HepG2 (cell line): ENCODE data around the gene TRAPPC4. TPM values are rescaled to one million over a fixed set of nuclear protein-coding genes. Genes with fewer than 3 reads are reported as not detected.

Experiments
- ATAC-seq: fragments of 200-7000 bp; cut with Tn5 transposase; 3 replicates; pipeline ENCODE4 v1.9.1; 2020; ENCODE audit warnings: mild to moderate bottlenecking, moderate library complexity
- BruUV-seq: library from RNA; stranded (reverse); fragments of 400-500 nt; replicated peaks from 2 replicates; lab custom pipeline; 2021; lab: Mats Ljungman, UMichigan
- CTCF ChIA-PET: fragments of 300-600 bp; formaldehyde crosslinking; extraction: SDS; loops from one replicate; lab custom pipeline; 2021; ENCODE audit warnings: low total read pairs, inconsistent platforms, low intra/inter-chr PET ratio; lab: Yijun Ruan, JAX
- POLR2A ChIA-PET: fragments of 350-600 bp; sonication (Branson Sonifier 250); formaldehyde crosslinking; loops from one replicate; lab custom pipeline; 2020; ENCODE audit warnings: antibody characterized with exemption, inconsistent platforms; lab: Yijun Ruan, JAX
- DNase-seq: peaks from one replicate; pipeline ENCODE4 v3.0.0-alpha.2; 2015; ENCODE audit warnings: low spot score
- FAIRE-seq: peaks from 3 replicates; lab custom pipeline; 2011; peaks lifted over from hg19 to GRCh38; lab: Jason Lieb, UNC
- H2AFZ ChIP-seq: one replicate; pipeline ENCODE4 v1.6.1; 2011; ENCODE audit warnings: low read length, inconsistent platforms
- H3K27ac ChIP-seq: fragments of 300-600 bp; 3 replicates; pipeline ENCODE4 v1.8.0; 2011; ENCODE audit warnings: mixed run types, mild to moderate bottlenecking, mixed read lengths, low read length, inconsistent platforms; ENCODE audit not compliant: insufficient read depth; ENCODE audit errors: extremely low read length
- H3K27me3 ChIP-seq, 2 experiments: fragments of 200-600 bp in 1 of 2; 2 replicates in 1 of 2; 3 replicates in 1 of 2; pipeline versions ENCODE4 v1.6.0 to v1.8.0; 2011; ENCODE audit warnings: low read length in 2 of 2, mild to moderate bottlenecking in 2 of 2, moderate library complexity in 2 of 2, inconsistent platforms in 1 of 2; ENCODE audit not compliant: insufficient read depth in 2 of 2, control insufficient read depth in 1 of 2
- H3K36me3 ChIP-seq, 2 experiments: fragments of 200-600 bp in 1 of 2; replicated peaks in 1 of 2; 2 replicates in 1 of 2; 3 replicates in 1 of 2; pipeline versions ENCODE4 v1.5.1 to v1.8.0; 2011; ENCODE audit warnings: low read length in 2 of 2, inconsistent platforms in 1 of 2; ENCODE audit not compliant: insufficient read depth in 2 of 2, control insufficient read depth in 1 of 2
- H3K4me1 ChIP-seq: 2 replicates; pipeline ENCODE4 v1.5.1; 2012; ENCODE audit warnings: low read length, inconsistent platforms; ENCODE audit not compliant: insufficient read depth
- H3K4me2 ChIP-seq: 2 replicates; pipeline ENCODE4 v1.6.0; 2011; ENCODE audit warnings: low read depth, low read length, inconsistent platforms
- H3K4me3 ChIP-seq, 3 experiments: fragments of 200-600 bp in 1 of 3; sonication (generic), shearing (Covaris generic) in 1 of 3; replicated peaks in 1 of 3; 2 replicates each; pipeline ENCODE4 v1.5.1; 2011 to 2016; ENCODE audit warnings: low read length in 3 of 3, inconsistent platforms in 2 of 3, low read depth in 2 of 3, mild to moderate bottlenecking in 2 of 3, control low read depth in 1 of 3, mixed read lengths in 1 of 3; ENCODE audit not compliant: insufficient read depth in 1 of 3
- H3K79me2 ChIP-seq: one replicate; pipeline ENCODE4 v1.6.1; 2011; ENCODE audit warnings: low read length, inconsistent platforms; ENCODE audit not compliant: insufficient read depth
- H3K9ac ChIP-seq: 2 replicates; pipeline ENCODE4 v1.6.0; 2011; ENCODE audit warnings: mild to moderate bottlenecking, low read depth, low read length, inconsistent platforms; ENCODE audit not compliant: insufficient read depth
- H3K9me3 ChIP-seq: 2 replicates; pipeline ENCODE4 v1.5.1; 2012; ENCODE audit warnings: mild to moderate bottlenecking, low read length
- H4K20me1 ChIP-seq: 2 replicates; pipeline ENCODE4 v1.6.0; 2011; ENCODE audit warnings: inconsistent platforms, mild to moderate bottlenecking, low read length, moderate library complexity; ENCODE audit not compliant: insufficient read depth
- ELF4 ChIP-seq: sonication (generic); formaldehyde crosslinking; IDR thresholded peaks from 2 replicates; pipeline ENCODE4 v1.5.0; 2020; ENCODE audit warnings: missing genetic modification reagents, mild to moderate bottlenecking, moderate library complexity, borderline replicate concordance
- PAF1 ChIP-seq: IDR thresholded peaks from 2 replicates; pipeline ENCODE4 v1.6.1; 2016; ENCODE audit warnings: missing genetic modification reagents, missing compliant biosample characterization
- PHF8 ChIP-seq: sonication (generic); formaldehyde crosslinking; IDR thresholded peaks from 2 replicates; pipeline ENCODE4 v1.5.0; 2020; ENCODE audit warnings: missing genetic modification reagents
- STAG1 ChIP-seq: sonication (generic); formaldehyde crosslinking; IDR thresholded peaks from 2 replicates; pipeline ENCODE4 v1.4.0; 2020; ENCODE audit warnings: missing genetic modification reagents
- ZNF143 ChIP-seq: sonication (generic); formaldehyde crosslinking; IDR thresholded peaks from 2 replicates; pipeline ENCODE4 v1.4.0; 2020; ENCODE audit warnings: missing genetic modification reagents
- ZNF251 ChIP-seq: sonication (generic); formaldehyde crosslinking; IDR thresholded peaks from 2 replicates; pipeline ENCODE4 v1.9.0; 2021; ENCODE audit warnings: mild to moderate bottlenecking, missing genetic modification reagents
- WGBS: methylation state at CpG from one replicate; pipeline ENCODE4 v1.1.6; 2017; ENCODE audit warnings: low lambda C conversion rate; 5-methylcytosine and 5-hydroxymethylcytosine counted together
- in situ Hi-C: cut with HindIII; loops from 2 replicates; pipeline ENCODE4 v1.10.0; 2017; ENCODE audit warnings: low pct_unique_long_range_greater_than_20kb; ENCODE audit not compliant: extremely low pct_ligation_motif_present
- intact Hi-C: fragments of 100-400 bp; cut with micrococcal nuclease; formaldehyde crosslinking; loops from one replicate; pipeline ENCODE4 v1.10.0; 2022; ENCODE audit not compliant: unreplicated experiment
- polyA plus RNA-seq, 8 experiments: library from polyadenylated mRNA; depleted of rRNA in 3 of 8; stranded (reverse) in 7 of 8; unstranded in 1 of 8; fragments of >200 nt; fragmentation: Illumina TruSeq in 4 of 8; extraction: Trizol in 4 of 8; gene quantifications; 2 replicates each; pipeline versions ENCODE4 v1.2.1 to v1.2.3, GENCODE V29; 2011 to 2016; ENCODE audit warnings: low read depth in 4 of 8, missing spikeins in 1 of 8, mixed read lengths in 1 of 8; ENCODE audit not compliant: insufficient read depth in 1 of 8
- total RNA-seq, 5 experiments: library from RNA; depleted of rRNA; stranded (reverse); fragments of >200 nt; fragmentation: Illumina TruSeq; extraction: Trizol; gene quantifications; 2 replicates each; pipeline ENCODE4 v1.2.3, GENCODE V29; 2016; ENCODE audit warnings: low read depth in 1 of 5
- TF ChIP-seq, protein P1 (sequence below): sonication (generic); formaldehyde crosslinking; IDR thresholded peaks from 2 replicates; pipeline ENCODE4 v1.5.0; 2020; ENCODE audit warnings: mild to moderate bottlenecking, missing genetic modification reagents, moderate library complexity
- TF ChIP-seq, protein P2 (sequence below): sonication (generic); formaldehyde crosslinking; IDR thresholded peaks from 2 replicates; pipeline ENCODE4 v1.4.0; 2020; ENCODE audit warnings: missing genetic modification reagents, borderline replicate concordance

TRAPPC4 gene
- total and polyA plus RNA-seq, 2 of the 13 experiments (the other 11 are each of a cell fraction or from before 2014, with no cell fraction given): 97.4 to 140 TPM

DNA sequence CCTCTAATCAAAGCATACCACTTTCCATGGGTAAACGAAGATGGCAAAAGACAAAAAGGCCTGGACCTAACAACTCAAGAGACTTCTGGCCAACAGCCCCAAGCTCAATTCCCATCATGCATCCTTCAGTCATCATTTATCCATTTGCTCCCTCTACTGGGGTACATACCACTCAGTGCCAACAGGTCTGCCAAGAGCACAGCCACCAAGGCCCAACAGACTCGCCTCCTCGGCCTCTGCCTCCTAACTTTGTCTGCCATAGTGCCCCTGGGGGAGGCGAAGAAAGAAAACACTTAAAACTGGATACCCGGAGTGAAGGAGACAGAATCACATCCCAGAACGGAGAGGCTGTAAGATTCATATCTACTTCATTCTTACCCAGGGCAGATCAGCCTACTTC is 37.3 kb downstream of the TRAPPC4 start:
- ChIA-PET POLR2A (interaction anchor here (0.8 to 2.5 kb wide), 14 partner anchors 9 to 65 kb away, joined by 3 to 14 read pairs (median 4); partner anchors contain the start of genes CENATAC, DPAGT1, HINFP and RPS25), CTCF (interaction anchor here (0.7 kb wide), 1 partner anchor 366 kb away, joined by 3 read pairs; no protein-coding TSS in a partner anchor)
- no peaks in the 10 kb centered on the region for H4K20me1 ChIP-seq
- DNase-seq: peak; percentile 48
- TF ChIP-seq ZNF251 (no peak), STAG1 (CRISPR knock-in tag) (peak; percentile 46), ELF4 (CRISPR knock-in tag) (no peak), ZNF143 (peak; percentile 67), PHF8 (0 out of 2 replicates have a peak, but pooled peaks have one; percentile 4), PAF1 (CRISPR knock-in tag) (no peak)
- TF ChIP-seq, protein P1, sequence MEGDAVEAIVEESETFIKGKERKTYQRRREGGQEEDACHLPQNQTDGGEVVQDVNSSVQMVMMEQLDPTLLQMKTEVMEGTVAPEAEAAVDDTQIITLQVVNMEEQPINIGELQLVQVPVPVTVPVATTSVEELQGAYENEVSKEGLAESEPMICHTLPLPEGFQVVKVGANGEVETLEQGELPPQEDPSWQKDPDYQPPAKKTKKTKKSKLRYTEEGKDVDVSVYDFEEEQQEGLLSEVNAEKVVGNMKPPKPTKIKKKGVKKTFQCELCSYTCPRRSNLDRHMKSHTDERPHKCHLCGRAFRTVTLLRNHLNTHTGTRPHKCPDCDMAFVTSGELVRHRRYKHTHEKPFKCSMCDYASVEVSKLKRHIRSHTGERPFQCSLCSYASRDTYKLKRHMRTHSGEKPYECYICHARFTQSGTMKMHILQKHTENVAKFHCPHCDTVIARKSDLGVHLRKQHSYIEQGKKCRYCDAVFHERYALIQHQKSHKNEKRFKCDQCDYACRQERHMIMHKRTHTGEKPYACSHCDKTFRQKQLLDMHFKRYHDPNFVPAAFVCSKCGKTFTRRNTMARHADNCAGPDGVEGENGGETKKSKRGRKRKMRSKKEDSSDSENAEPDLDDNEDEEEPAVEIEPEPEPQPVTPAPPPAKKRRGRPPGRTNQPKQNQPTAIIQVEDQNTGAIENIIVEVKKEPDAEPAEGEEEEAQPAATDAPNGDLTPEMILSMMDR (CRISPR knock-in tag): peak; percentile 58
- TF ChIP-seq, protein P2, sequence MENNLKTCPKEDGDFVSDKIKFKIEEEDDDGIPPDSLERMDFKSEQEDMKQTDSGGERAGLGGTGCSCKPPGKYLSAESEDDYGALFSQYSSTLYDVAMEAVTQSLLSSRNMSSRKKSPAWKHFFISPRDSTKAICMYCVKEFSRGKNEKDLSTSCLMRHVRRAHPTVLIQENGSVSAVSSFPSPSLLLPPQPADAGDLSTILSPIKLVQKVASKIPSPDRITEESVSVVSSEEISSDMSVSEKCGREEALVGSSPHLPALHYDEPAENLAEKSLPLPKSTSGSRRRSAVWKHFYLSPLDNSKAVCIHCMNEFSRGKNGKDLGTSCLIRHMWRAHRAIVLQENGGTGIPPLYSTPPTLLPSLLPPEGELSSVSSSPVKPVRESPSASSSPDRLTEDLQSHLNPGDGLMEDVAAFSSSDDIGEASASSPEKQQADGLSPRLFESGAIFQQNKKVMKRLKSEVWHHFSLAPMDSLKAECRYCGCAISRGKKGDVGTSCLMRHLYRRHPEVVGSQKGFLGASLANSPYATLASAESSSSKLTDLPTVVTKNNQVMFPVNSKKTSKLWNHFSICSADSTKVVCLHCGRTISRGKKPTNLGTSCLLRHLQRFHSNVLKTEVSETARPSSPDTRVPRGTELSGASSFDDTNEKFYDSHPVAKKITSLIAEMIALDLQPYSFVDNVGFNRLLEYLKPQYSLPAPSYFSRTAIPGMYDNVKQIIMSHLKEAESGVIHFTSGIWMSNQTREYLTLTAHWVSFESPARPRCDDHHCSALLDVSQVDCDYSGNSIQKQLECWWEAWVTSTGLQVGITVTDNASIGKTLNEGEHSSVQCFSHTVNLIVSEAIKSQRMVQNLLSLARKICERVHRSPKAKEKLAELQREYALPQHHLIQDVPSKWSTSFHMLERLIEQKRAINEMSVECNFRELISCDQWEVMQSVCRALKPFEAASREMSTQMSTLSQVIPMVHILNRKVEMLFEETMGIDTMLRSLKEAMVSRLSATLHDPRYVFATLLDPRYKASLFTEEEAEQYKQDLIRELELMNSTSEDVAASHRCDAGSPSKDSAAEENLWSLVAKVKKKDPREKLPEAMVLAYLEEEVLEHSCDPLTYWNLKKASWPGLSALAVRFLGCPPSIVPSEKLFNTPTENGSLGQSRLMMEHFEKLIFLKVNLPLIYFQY (CRISPR knock-in tag): 0 out of 2 replicates have a peak, but pooled peaks have one; percentile 7
- TF ChIP-seq, all 625 proteins: peak for 5
- H3K27me3 ChIP-seq: no peaks in the 10 kb centered on the region
- H3K79me2 ChIP-seq: peaks cover 25% of the 10 kb centered on the region
- in situ Hi-C loops: no loop called here
- FAIRE-seq (peak; percentile 15), ATAC-seq (0 out of 3 replicates have a peak, but pooled peaks have one; percentile 8)
- H3K27ac ChIP-seq: peak overlapping the region; percentile 88
- peak overlapping the region; percentile 75 to 87 (median 82) for H3K4me3 ChIP-seq
- H3K4me1 ChIP-seq: peaks cover 23% of the 10 kb centered on the region
- H3K9me3 ChIP-seq: no peaks in the 10 kb centered on the region
- intact Hi-C loops: loop anchor here (2.0 kb wide), 1 partner anchor 39 kb away; a partner anchor contains a TSS
- H3K9ac ChIP-seq: peak overlapping the region; percentile 99
- H3K36me3 ChIP-seq: peaks cover 30 to 45% of the 10 kb centered on the region in 2 experiments
- WGBS: 39% methylated on average over 6 of the region's 6 CpGs
- no peak overlapping the region for H2AFZ ChIP-seq
- peak overlapping the region; percentile 88 for H3K4me2 ChIP-seq
- BruUV-seq: no TSS peak
